ENCODE data around the gene SF1.

SF1 gene

GRCh38 chr11:64801158-64801464 lies 22.8 kb upstream of the SF1 start:
- no peak for DNase-seq (ENCODE audit: low read depth)
- H3K4me3 ChIP-seq (ENCODE audit: control insufficient read depth, low read depth, low read length) = no peak overlapping the region
- no peak for TF ChIP-seq CTCF (IDR thresholded peaks at IDR 0.05; ENCODE audit: control insufficient read depth, insufficient read depth, low read depth, low read length, missing control alignments)

GRCh38 chr11:64800303-64801157 lies 22.2 kb upstream of the SF1 start:
- no peak for TF ChIP-seq CTCF (IDR thresholded peaks at IDR 0.05; ENCODE audit: control insufficient read depth, insufficient read depth, low read depth, low read length, missing control alignments)
- no peak for DNase-seq (ENCODE audit: low read depth)
- no peak overlapping the region for H3K4me3 ChIP-seq (ENCODE audit: control insufficient read depth, low read depth, low read length)

GRCh38 chr11:64799623-64800302 lies 21.4 kb upstream of the SF1 start:
- no peak for DNase-seq (ENCODE audit: low read depth)
- no peak for TF ChIP-seq CTCF (IDR thresholded peaks at IDR 0.05; ENCODE audit: control insufficient read depth, insufficient read depth, low read depth, low read length, missing control alignments)
- H3K4me3 ChIP-seq (ENCODE audit: control insufficient read depth, low read depth, low read length) = no peak overlapping the region

GRCh38 chr11:64799256-64799622 lies 20.9 kb upstream of the SF1 start:
- no peak for DNase-seq (ENCODE audit: low read depth)
- no peak for TF ChIP-seq CTCF (IDR thresholded peaks at IDR 0.05; ENCODE audit: control insufficient read depth, insufficient read depth, low read depth, low read length, missing control alignments)
- H3K4me3 ChIP-seq (ENCODE audit: control insufficient read depth, low read depth, low read length) = no peak overlapping the region

GRCh38 chr11:64796757-64797541 lies 18.6 kb upstream of the SF1 start:
- no peak for TF ChIP-seq CTCF (IDR thresholded peaks at IDR 0.05; ENCODE audit: control insufficient read depth, insufficient read depth, low read depth, low read length, missing control alignments)
- no peak for DNase-seq (ENCODE audit: low read depth)

GRCh38 chr11:64796047-64796756 lies 17.9 kb upstream of the SF1 start:
- no peak for DNase-seq (ENCODE audit: low read depth)
- no peak for TF ChIP-seq CTCF (IDR thresholded peaks at IDR 0.05; ENCODE audit: control insufficient read depth, insufficient read depth, low read depth, low read length, missing control alignments)
- no peak overlapping the region for H3K4me3 ChIP-seq (ENCODE audit: control insufficient read depth, low read depth, low read length)

More at GRCh38 chr11:64796757-64797541, 18.6 kb upstream of the SF1 start:
- no peak overlapping the region for H3K4me3 ChIP-seq (ENCODE audit: control insufficient read depth, low read depth, low read length)

Measured in AG09309 (cell line).